ENCODE measurements around the gene KRR1. TPM values are rescaled to one million over a fixed set of nuclear protein-coding genes. Genes with fewer than 3 reads are reported as not detected.

The KRR1 gene
- total and polyA plus RNA-seq, 2 donors from 2014 or later, result 20.0 to 50.7 TPM

GRCh38 chr12:75553398-75553797, 42.0 kb upstream of the KRR1 start:
- no peak for DNase-seq
- no peaks in the 10 kb centered on the region for H3K27me3 ChIP-seq (ENCODE audit: control insufficient read depth, insufficient read depth, low read length)
- H3K27ac ChIP-seq (ENCODE audit: low read depth in 2 of 2, low read length in 2 of 2), result no peak overlapping the region
- no peak overlapping the region for H3K4me3 ChIP-seq (ENCODE audit: low read length in 3 of 3)
- no peaks in the 10 kb centered on the region for H3K4me1 ChIP-seq (ENCODE audit: control insufficient read depth in 2 of 3, insufficient read depth in 2 of 3, low read depth in 1 of 3, low read length in 3 of 3)
- no peak for TF ChIP-seq CTCF (IDR thresholded peaks at IDR 0.05; ENCODE audit: borderline replicate concordance, extremely low read depth, insufficient read depth)
- FAIRE-seq, result no peak
- intact Hi-C loops (cut with DNase I), result no loop called here
- H3K9ac ChIP-seq (ENCODE audit: low read length in 3 of 3), result no peak overlapping the region
- H3K36me3 ChIP-seq (ENCODE audit: control insufficient read depth in 2 of 3, insufficient read depth in 3 of 3, low read length in 3 of 3), result no peaks in the 10 kb centered on the region
- H3K9me3 ChIP-seq (ENCODE audit: control insufficient read depth in 2 of 3, insufficient read depth in 1 of 3, low read length in 3 of 3), result no peaks in the 10 kb centered on the region

DNA sequence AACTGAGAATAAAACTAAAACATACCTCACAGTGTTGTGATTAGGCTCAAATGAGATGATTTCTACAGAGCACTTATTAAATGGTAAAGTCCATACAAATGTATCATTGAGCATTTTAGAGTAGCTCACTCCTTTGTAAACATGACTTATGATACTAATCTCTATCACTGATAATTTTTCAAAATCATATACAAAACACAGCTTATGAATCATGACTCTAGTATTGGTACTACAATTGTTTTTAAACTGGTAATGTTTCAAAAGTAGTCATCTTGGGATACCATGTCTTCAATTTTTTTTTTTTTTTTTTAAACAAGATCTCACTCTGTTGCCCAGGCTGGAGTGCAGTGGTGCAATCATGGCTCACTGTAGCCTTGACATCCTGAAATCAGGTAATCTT, 40.1 kb upstream of the KRR1 start:
- DNase-seq (no peak), FAIRE-seq (no peak)
- H3K27ac ChIP-seq (ENCODE audit: low read depth in 2 of 2, low read length in 2 of 2), result no peak overlapping the region
- no peaks in the 10 kb centered on the region for H3K36me3 ChIP-seq (ENCODE audit: control insufficient read depth in 2 of 3, insufficient read depth in 3 of 3, low read length in 3 of 3)
- no peaks in the 10 kb centered on the region for H3K27me3 ChIP-seq (ENCODE audit: control insufficient read depth, insufficient read depth, low read length)
- no peak overlapping the region for H3K4me3 ChIP-seq (ENCODE audit: low read length in 3 of 3)
- intact Hi-C loops (cut with DNase I), result no loop called here
- no peaks in the 10 kb centered on the region for H3K9me3 ChIP-seq (ENCODE audit: control insufficient read depth in 2 of 3, insufficient read depth in 1 of 3, low read length in 3 of 3)
- H3K9ac ChIP-seq (ENCODE audit: low read length in 3 of 3), result no peak overlapping the region
- no peaks in the 10 kb centered on the region for H3K4me1 ChIP-seq (ENCODE audit: control insufficient read depth in 2 of 3, insufficient read depth in 2 of 3, low read depth in 1 of 3, low read length in 3 of 3)
- no peak for TF ChIP-seq CTCF (IDR thresholded peaks at IDR 0.05; ENCODE audit: borderline replicate concordance, extremely low read depth, insufficient read depth)

DNA sequence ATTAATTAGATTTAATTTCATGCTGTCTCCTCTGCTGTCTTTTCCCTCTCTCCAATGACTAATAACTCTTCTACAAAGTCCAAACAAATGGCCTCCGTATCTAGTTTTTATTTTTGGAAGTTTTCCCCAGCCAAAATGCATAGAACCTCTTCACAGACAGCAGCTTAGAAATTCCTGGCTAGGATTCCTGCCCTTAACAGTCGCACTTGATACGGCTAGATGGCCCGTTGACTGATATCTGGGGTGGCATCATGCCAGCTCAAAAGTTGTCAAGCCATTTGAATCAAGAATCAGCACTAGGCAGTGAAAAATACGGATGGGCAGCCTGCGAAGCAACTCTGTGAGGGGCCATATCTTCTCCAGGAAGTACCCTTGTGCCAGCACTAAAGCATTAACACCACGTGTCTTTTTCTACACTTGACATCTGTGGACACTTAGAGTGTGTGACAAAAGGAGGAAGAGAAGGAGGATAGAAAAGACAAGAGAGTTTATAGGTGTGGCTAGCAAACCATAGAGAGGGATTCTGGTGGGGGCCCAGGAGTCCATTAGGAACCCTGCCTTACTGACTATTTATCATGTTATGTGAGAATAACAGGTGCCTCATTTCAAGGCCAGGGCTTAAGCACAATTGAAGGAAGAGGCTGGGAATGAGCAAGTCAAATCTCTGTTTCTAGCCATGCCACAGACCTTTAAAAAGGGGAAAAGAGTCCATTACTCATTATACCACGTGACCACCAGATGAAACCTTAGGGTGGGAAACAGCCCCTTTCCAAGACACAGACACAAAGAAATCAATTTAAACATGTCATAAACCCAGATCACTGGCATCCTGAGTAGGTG, 39.2 kb upstream of the KRR1 start:
- no peak overlapping the region for H3K4me3 ChIP-seq (ENCODE audit: low read length in 3 of 3)
- TF ChIP-seq CTCF (IDR thresholded peaks at IDR 0.05; ENCODE audit: borderline replicate concordance, extremely low read depth, insufficient read depth), result no peak
- peak in 1 of 5 donors; percentile 58 for DNase-seq

More for the DNA sequence above, 39.2 kb upstream of the KRR1 start:
- H3K9ac ChIP-seq (ENCODE audit: low read length in 3 of 3), result no peak overlapping the region
- FAIRE-seq, result no peak
- intact Hi-C loops (cut with DNase I), result no loop called here
- no peaks in the 10 kb centered on the region for H3K36me3 ChIP-seq (ENCODE audit: control insufficient read depth in 2 of 3, insufficient read depth in 3 of 3, low read length in 3 of 3)
- H3K9me3 ChIP-seq (ENCODE audit: control insufficient read depth in 2 of 3, insufficient read depth in 1 of 3, low read length in 3 of 3), result no peaks in the 10 kb centered on the region
- H3K27ac ChIP-seq (ENCODE audit: low read depth in 2 of 2, low read length in 2 of 2), result no peak overlapping the region
- no peaks in the 10 kb centered on the region for H3K27me3 ChIP-seq (ENCODE audit: control insufficient read depth, insufficient read depth, low read length)
- no peaks in the 10 kb centered on the region for H3K4me1 ChIP-seq (ENCODE audit: control insufficient read depth in 2 of 3, insufficient read depth in 2 of 3, low read depth in 1 of 3, low read length in 3 of 3)
